HepG2 (cell line): Measurements from ENCODE around the gene ZFP90. TPM values are rescaled to one million over a fixed set of nuclear protein-coding genes. Genes with fewer than 3 reads are reported as not detected.

Experiments used
- ARNTL ChIP-seq: sonication (generic); formaldehyde crosslinking; IDR thresholded peaks from 2 replicates; pipeline ENCODE4 v1.4.0; 2020; ENCODE audit warnings: mild to moderate bottlenecking, missing genetic modification reagents
- ATF1 ChIP-seq: IDR thresholded peaks from 2 replicates; pipeline ENCODE4 v1.6.1; 2016; ENCODE audit warnings: mild to moderate bottlenecking, control low read depth
- ATF2 ChIP-seq: sonication (generic); formaldehyde crosslinking; IDR thresholded peaks from 2 replicates; pipeline ENCODE4 v1.4.0; 2020; ENCODE audit warnings: missing genetic modification reagents
- BORCS8-MEF2B ChIP-seq: sonication (generic); formaldehyde crosslinking; IDR thresholded peaks from 2 replicates; pipeline ENCODE4 v1.8.0; 2022; ENCODE audit warnings: mild to moderate bottlenecking, missing genetic modification reagents
- CREB1 ChIP-seq, 2 experiments: fragments of 450-650 bp in 1 of 2; IDR thresholded peaks; 2 replicates each; pipeline ENCODE4 v1.6.1; 2016 to 2017; ENCODE audit warnings: control low read depth in 1 of 2, mild to moderate bottlenecking in 1 of 2, missing compliant biosample characterization in 1 of 2, missing genetic modification characterization in 1 of 2
- CREBL2 ChIP-seq: sonication (generic); formaldehyde crosslinking; IDR thresholded peaks from 2 replicates; pipeline ENCODE4 v1.8.1; 2023; ENCODE audit warnings: missing genetic modification reagents, mild to moderate bottlenecking, borderline replicate concordance
- FOXP1 ChIP-seq, 2 experiments: fragments of 450-650 bp in 1 of 2; IDR thresholded peaks; 2 replicates each; pipeline ENCODE4 v1.6.1; 2017 to 2018; ENCODE audit warnings: antibody characterized with exemption in 1 of 2
- POLR2AphosphoS5 ChIP-seq: IDR thresholded peaks from 2 replicates; pipeline ENCODE4 v1.6.1; 2012; ENCODE audit warnings: low read depth, low read length
- RERE ChIP-seq: IDR thresholded peaks from 2 replicates; pipeline ENCODE4 v1.6.1; 2016; ENCODE audit warnings: low read depth, missing genetic modification reagents, missing compliant biosample characterization
- RXRA ChIP-seq: sonication (generic); formaldehyde crosslinking; IDR thresholded peaks from 2 replicates; pipeline ENCODE4 v1.5.1; 2020; ENCODE audit warnings: missing genetic modification reagents
- ZBTB49 ChIP-seq: sonication (generic); formaldehyde crosslinking; IDR thresholded peaks from 2 replicates; pipeline ENCODE4 v1.4.0; 2020; ENCODE audit warnings: missing genetic modification reagents, borderline replicate concordance
- ZFAT ChIP-seq: sonication (generic); formaldehyde crosslinking; conservative IDR thresholded peaks from 2 replicates; pipeline ENCODE4 v1.8.1; 2023; ENCODE audit warnings: missing genetic modification reagents, inconsistent platforms
- ZFP90 ChIP-seq: sonication (generic); formaldehyde crosslinking; IDR thresholded peaks from 2 replicates; pipeline ENCODE4 v1.8.0; 2022; ENCODE audit warnings: missing genetic modification reagents, mild to moderate bottlenecking, inconsistent platforms, borderline replicate concordance
- ZMAT3 ChIP-seq: sonication (generic); formaldehyde crosslinking; conservative IDR thresholded peaks from 2 replicates; pipeline ENCODE4 v1.7.0; 2021; ENCODE audit warnings: missing genetic modification reagents
- ZNF362 ChIP-seq: sonication (generic); formaldehyde crosslinking; IDR thresholded peaks from 2 replicates; pipeline ENCODE4 v1.4.0; 2020; ENCODE audit warnings: missing genetic modification reagents, mild to moderate bottlenecking, borderline replicate concordance
- ZNF543 ChIP-seq: sonication (generic); formaldehyde crosslinking; IDR thresholded peaks from 2 replicates; pipeline ENCODE4 v1.4.0; 2020; ENCODE audit warnings: mild to moderate bottlenecking, missing genetic modification reagents
- ZNF772 ChIP-seq: sonication (generic); formaldehyde crosslinking; IDR thresholded peaks from 2 replicates; pipeline ENCODE4 v1.5.0; 2020; ENCODE audit warnings: mild to moderate bottlenecking, missing genetic modification reagents
- ZNF879 ChIP-seq: sonication (generic); formaldehyde crosslinking; IDR thresholded peaks from 2 replicates; pipeline ENCODE4 v1.8.1; 2023; ENCODE audit warnings: missing genetic modification reagents
- ZSCAN20 ChIP-seq: sonication (generic); formaldehyde crosslinking; IDR thresholded peaks from 2 replicates; pipeline ENCODE4 v1.4.0; 2020; ENCODE audit warnings: missing genetic modification reagents, mild to moderate bottlenecking, borderline replicate concordance
- polyA plus RNA-seq, 8 experiments: library from polyadenylated mRNA; depleted of rRNA in 3 of 8; stranded (reverse) in 7 of 8; unstranded in 1 of 8; fragments of >200 nt; fragmentation: Illumina TruSeq in 4 of 8; extraction: Trizol in 4 of 8; gene quantifications; 2 replicates each; pipeline versions ENCODE4 v1.2.1 to v1.2.3, GENCODE V29; 2011 to 2016; ENCODE audit warnings: low read depth in 4 of 8, missing spikeins in 1 of 8, mixed read lengths in 1 of 8; ENCODE audit not compliant: insufficient read depth in 1 of 8
- total RNA-seq, 5 experiments: library from RNA; depleted of rRNA; stranded (reverse); fragments of >200 nt; fragmentation: Illumina TruSeq; extraction: Trizol; gene quantifications; 2 replicates each; pipeline ENCODE4 v1.2.3, GENCODE V29; 2016; ENCODE audit warnings: low read depth in 1 of 5

The ZFP90 gene
- total and polyA plus RNA-seq, 2 of the 13 experiments (the other 11 are each of a cell fraction or from before 2014, with no cell fraction given), result 17.6 to 18.9 TPM

GRCh38 chr16:68528686-68529379, 10.3 kb upstream of the ZFP90 start (continued):
- TF ChIP-seq ZFAT (CRISPR knock-in tag) (no peak), ZFP90 (CRISPR knock-in tag) (no peak), ZNF543 (peak; percentile 65; the same call in 1 of the 2 replicates), CREB1 (IDR thresholded peaks at IDR 0.05) (no peak), CREB1 (CRISPR knock-in tag; IDR thresholded peaks at IDR 0.05) (peak; percentile 54), ZSCAN20 (no peak), ARNTL (0 out of 2 replicates have a peak, but pooled peaks have one; percentile 52), ZNF879 (CRISPR knock-in tag) (no peak), CREBL2 (CRISPR knock-in tag) (no peak), ZNF772 (peak; percentile 72; the same call in 1 of the 2 replicates), RXRA (CRISPR knock-in tag) (peak; percentile 90), ZNF362 (CRISPR knock-in tag) (peak; percentile 63; the same call in 1 of the 2 replicates), ATF1 (CRISPR knock-in tag) (no peak), BORCS8-MEF2B (CRISPR knock-in tag) (peak; percentile 52; the same call in 1 of the 2 replicates), ZMAT3 (CRISPR knock-in tag) (0 out of 2 replicates have a peak, but pooled peaks have one; percentile 57), POLR2AphosphoS5 (no peak), FOXP1 (IDR thresholded peaks at IDR 0.05) (no peak), FOXP1 (CRISPR knock-in tag; IDR thresholded peaks at IDR 0.05) (no peak), ZBTB49 (CRISPR knock-in tag) (no peak), ATF2 (CRISPR knock-in tag) (peak; percentile 75), RERE (CRISPR knock-in tag) (no peak)
